ENCODE data around the gene FKBP10.
A peak's percentile ranks its signal among the peaks of the same experiment; 100 is the strongest.

Gene FKBP10

DNA sequence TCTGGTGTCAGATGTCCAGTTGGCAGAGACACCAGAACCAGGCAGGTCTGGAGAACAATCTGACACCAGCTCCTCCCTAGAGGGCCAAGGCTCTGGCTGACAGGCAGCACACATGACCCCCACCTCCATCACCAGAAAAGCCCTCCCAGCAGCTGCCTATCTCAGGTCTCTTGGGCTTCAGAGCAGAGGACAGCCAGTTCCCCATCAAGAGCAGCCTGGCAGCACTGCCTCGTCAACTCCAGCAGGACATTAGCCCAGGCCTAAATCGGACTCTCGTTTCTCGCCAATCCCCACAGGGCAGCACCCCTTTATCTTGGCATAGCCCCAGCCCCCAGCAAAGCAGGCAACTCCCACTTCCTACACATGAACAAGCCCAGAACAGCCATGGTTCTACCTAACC is 30.7 kb upstream of the FKBP10 start:
- no peak for DNase-seq

DNA sequence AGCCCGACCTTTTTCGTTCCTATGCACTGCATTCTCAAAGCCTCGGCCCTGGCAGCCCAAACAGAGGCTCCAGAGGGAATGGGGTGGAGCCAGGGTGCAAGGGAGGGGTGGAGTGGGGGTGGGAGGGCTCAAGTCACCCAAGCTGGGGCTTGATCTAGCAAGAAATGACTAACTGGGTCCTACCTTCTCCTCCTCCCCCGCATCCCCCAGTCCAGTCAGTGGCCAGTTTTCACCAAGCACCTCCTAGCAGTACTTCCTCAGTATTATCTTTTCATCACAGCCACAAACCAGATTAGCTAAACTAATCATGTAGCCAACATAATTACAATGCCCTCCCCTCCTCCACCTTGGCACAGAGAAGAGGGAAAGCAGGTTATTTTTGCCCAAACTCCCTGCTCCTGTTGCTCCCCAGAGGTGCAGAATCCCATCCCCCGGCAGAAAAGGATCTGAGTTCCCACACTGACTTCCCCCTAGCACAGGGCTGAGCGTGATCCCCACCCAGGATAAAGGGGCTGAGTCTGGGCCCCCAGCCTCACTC is 28.5 kb upstream of the FKBP10 start:
- DNase-seq, result no peak

DNA sequence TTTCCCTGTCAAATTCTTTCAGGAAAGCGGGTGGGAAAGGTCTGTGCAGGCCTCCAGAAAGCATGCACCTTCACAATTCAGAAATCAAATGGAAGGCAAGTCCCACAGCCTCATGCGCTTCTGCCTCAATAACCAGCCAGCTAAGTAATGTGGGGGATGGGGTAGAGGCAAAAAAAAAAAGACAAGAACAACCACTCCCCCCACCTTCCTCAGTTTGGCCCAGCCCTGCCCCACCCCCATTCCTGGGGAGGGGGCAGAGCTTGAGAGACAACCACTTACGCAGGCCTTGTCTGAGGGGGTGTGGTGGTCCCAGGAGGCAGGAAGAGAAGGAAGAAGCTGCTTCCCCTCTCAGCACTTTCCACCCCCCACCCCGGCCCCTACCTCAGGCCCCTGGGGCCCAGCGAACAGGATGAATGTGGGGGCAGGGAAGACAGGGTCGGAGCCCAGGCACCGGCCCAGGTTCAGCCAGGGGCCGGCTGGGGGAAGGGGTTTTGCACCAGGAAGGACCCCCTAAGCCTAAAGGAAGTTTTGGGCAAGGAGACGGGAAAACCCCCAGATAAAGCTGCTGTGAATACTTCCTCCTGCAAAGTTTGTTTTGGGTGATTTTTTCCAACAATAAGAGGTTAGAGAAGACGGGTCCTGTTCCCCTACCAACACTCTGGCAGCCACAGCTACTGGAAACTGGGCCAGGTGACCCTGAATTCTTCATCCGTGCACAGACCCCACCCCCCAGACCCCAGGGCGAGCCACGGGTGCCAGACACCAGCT is 27.5 kb upstream of the FKBP10 start:
- no peak for DNase-seq

GRCh38 chr17:41785859-41786226 is 27.0 kb upstream of the FKBP10 start:
- DNase-seq, result no peak

DNA sequence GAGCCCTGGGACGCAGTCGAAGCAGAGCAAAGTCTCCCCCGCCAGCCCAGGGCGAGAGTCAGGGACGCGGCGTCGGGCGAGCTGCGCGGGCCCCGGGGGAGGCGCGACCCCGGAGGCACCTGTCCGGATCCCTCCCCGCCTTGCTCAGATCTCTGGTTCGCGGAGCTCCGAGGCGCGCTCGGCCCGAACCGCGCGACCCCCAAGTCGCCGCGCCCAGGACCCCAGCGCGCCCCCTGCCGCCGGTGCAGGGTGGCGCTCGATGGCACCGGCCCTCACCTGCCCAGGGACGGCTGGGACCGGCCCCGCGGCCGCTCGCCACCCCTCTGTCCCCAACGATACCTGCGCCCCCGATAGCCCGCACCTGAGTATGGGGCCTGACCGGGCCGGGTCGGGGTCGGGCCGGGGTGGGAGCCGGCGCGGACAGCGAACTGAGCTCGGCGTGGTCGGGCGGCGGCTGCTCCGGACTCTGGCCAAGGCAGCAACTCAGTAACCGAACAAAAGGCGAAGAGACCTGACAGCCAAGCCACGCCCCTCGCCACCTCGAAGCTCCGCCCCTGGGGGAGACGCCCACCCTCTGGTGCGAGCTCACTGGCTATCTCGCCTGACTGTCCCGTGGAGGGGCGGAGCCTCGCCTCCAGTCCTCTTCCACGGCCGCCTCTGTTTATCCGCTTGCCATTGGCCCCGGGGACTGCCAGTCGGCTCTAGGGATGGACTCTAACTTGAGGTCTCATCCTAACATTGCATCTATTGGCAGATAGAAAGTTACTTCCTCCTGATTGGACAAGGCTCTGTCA is 26.4 kb upstream of the FKBP10 start, which contains the start of gene JUP:
Gene JUP, minus strand, starts transcription at position 485 of the 794 bp plus-strand sequence. CDS start 14,857 bp downstream, outside the sequence.
- peak; percentile 87 for DNase-seq

DNA sequence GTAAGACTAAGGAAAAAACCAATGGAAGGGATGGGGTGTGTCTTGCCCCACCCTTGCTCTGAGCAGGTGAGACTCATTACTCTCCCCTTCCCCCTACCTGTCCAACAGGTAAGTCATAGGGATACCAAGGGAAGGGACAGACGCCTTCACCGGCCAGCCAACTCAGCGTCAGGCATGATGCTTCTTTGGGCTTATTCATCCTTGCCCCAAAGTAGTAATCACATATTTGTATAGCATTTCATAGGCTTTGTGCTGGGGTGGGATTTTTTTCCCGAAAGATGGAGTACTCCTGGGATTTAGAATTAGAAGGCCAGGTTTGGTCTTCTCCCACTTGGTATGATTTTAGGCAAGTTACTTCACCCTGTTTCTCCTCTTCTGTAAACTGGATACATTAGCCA is 25.8 kb upstream of the FKBP10 start:
- DNase-seq, result no peak

DNA sequence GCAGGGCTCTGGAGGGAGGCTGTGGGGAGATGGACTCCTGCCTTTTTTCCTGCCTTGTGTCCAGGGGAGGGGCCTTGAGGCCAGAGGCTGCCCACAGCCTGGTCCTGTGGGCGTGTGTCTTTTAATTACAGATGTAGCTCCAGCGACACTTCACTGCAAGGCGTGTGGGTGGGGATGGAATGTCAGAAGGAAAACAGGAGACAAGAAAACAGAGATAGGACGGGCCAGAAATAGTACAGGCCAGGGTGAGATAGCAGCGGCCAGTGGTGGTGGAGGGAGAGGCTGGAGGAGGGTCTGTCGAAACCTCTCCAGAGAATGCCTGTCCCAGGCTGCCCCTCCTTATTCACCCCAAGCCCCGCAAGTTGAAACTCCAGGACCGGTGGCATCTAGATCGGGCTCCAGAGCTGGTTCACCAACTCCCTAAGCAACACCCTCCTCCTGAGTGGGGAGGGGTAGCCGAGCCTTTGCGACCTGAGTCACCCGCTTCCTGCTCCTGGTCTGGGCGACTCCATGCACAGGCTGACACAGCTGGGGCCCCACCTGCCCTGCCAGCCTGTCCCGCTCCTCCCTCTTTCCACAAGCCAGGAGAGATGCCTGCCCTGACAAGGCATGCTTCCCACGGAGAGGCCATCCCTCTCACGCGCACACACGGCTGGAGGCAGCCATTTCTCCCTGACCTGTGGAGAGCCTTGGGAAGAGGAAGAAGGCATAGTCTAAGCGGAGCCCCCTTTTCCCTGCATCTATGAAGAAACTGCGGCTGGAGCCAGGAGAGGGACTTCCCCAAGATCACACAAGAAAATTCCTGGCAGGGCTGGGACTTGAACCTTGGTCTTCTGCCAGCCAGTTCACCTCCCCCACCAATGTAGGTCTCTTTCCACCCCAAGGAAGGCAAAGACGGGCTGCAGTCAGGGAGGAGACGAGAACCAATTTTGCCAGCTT is 19.7 kb upstream of the FKBP10 start:
- no peak for DNase-seq

GRCh38 chr17:41793784-41794539 is 18.8 kb upstream of the FKBP10 start:
- DNase-seq, result no peak

GRCh38 chr17:41794540-41794975 is 18.2 kb upstream of the FKBP10 start:
- no peak for DNase-seq

GRCh38 chr17:41796121-41796895 is 16.5 kb upstream of the FKBP10 start:
- DNase-seq, result no peak

DNA sequence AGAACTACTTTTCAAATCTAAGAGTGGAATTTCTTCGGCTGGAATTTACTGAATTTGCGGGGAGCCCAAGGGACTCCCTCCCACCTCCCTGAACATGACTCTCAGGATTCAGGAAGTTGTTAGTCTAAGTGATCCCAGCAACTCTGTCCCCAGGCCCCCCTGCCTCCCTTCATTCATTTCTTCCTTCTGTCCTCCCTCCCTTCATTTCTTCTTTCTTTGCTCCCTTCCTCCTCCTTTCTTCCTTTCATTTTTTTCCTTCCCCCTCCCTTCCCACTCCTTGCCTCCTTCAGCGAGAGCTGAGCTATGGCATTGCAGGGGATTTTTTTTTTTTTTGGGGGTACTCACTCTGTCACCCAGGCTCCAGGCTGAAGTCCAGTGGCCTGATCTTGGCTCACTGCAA is 15.4 kb upstream of the FKBP10 start:
- DNase-seq, result no peak

GRCh38 chr17:41799366-41799765 is 13.4 kb upstream of the FKBP10 start:
- no peak for DNase-seq

- no peak for DNase-seq
These were observed 12.0 kb upstream of the FKBP10 start for GRCh38 chr17:41800601-41801373.

GRCh38 chr17:41801374-41802271 is 11.2 kb upstream of the FKBP10 start:
- peak; percentile 79 for DNase-seq

- no peak for DNase-seq
These were observed 9.5 kb upstream of the FKBP10 start for GRCh38 chr17:41803049-41804020.

GRCh38 chr17:41806685-41807445 is 5.9 kb upstream of the FKBP10 start:
- no peak for DNase-seq

Data from activated CD8-positive, alpha-beta memory T cell treated with anti-CD3 and anti-CD28 coated beads, Interleukin-2, amount 50 U/mL, for 4 hours (primary cell).